Osteocyte (in vitro differentiated cells): ENCODE measurements around the gene CFAP45. TPM values are rescaled to one million over a fixed set of nuclear protein-coding genes. Genes with fewer than 3 reads are reported as not detected.

Source experiments
- DNase-seq: peaks from one replicate; pipeline ENCODE4 v3.0.0; 2021; ENCODE audit warnings: mixed read lengths; ENCODE audit not compliant: unreplicated experiment; ENCODE audit errors: extremely low spot score
- H3K27ac Mint-ChIP-seq: one replicate; pipeline ENCODE4 v1.8.0; 2021; ENCODE audit warnings: mild to moderate bottlenecking, mixed read lengths; ENCODE audit not compliant: unreplicated experiment
- H3K27me3 Mint-ChIP-seq: one replicate; pipeline ENCODE4 v1.8.0; 2021; ENCODE audit warnings: mixed read lengths; ENCODE audit not compliant: unreplicated experiment
- H3K36me3 Mint-ChIP-seq: one replicate; pipeline ENCODE4 v1.8.0; 2021; ENCODE audit warnings: mixed read lengths; ENCODE audit not compliant: unreplicated experiment
- H3K4me1 Mint-ChIP-seq: one replicate; pipeline ENCODE4 v1.8.0; 2021; ENCODE audit warnings: mixed read lengths; ENCODE audit not compliant: unreplicated experiment
- H3K4me3 Mint-ChIP-seq: one replicate; pipeline ENCODE4 v1.8.0; 2021; ENCODE audit warnings: mild to moderate bottlenecking, moderate library complexity, mixed read lengths; ENCODE audit not compliant: unreplicated experiment
- H3K9me3 Mint-ChIP-seq: one replicate; pipeline ENCODE4 v1.8.0; 2021; ENCODE audit warnings: mixed read lengths; ENCODE audit not compliant: unreplicated experiment
- CTCF ChIP-seq: fragments of 200-600 bp; sonication (generic); IDR thresholded peaks from 2 replicates; pipeline ENCODE4 v1.5.0; 2021; ENCODE audit warnings: antibody characterized with exemption, mild to moderate bottlenecking, moderate library complexity
- total RNA-seq: library from RNA; stranded (reverse); gene quantifications from 2 replicates; pipeline ENCODE4 v1.2.1, GENCODE V29; 2021

CFAP45 gene
- total RNA-seq, 1 donor from 2014 or later = 0.83 TPM

DNA sequence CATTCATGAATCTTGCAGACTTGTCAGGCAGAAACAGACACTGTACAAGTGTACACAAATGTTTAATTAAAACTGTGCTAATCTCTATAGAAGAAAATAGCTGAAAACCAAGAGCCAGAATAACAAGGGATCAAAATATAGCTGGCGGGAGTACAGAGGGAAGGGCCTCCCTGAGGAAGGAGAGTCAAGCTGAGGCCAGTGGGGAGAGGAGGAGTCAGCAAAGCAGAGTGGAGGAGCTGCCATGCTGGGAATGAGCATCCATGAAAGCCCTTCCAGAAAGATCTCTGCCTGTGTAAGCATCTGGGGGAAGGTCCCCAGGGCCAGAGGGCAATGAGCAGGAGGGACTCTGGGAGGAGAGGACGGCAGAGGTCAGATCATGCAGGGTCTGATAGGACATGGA lies 58.2 kb downstream of the CFAP45 start:
- Mint-ChIP-seq H3K9me3 (no peaks in the 10 kb centered on the region), H3K27ac (no peak overlapping the region), H3K27me3 (peaks cover 6% of the 10 kb centered on the region), H3K36me3 (no peaks in the 10 kb centered on the region), H3K4me1 (no peaks in the 10 kb centered on the region), H3K4me3 (no peak overlapping the region)
- TF ChIP-seq CTCF = no peak
- DNase-seq = no peak

GRCh38 chr1:159839116-159839849 lies 60.7 kb downstream of the CFAP45 start:
- Mint-ChIP-seq H3K4me1 (no peaks in the 10 kb centered on the region), H3K9me3 (no peaks in the 10 kb centered on the region), H3K36me3 (no peaks in the 10 kb centered on the region), H3K27ac (no peak overlapping the region), H3K27me3 (peaks cover under 1% of the 10 kb centered on the region), H3K4me3 (no peak overlapping the region)
- no peak for TF ChIP-seq CTCF
- no peak for DNase-seq

- Mint-ChIP-seq H3K36me3 (no peaks in the 10 kb centered on the region), H3K9me3 (no peaks in the 10 kb centered on the region), H3K4me1 (no peaks in the 10 kb centered on the region), H3K27ac (no peak overlapping the region), H3K27me3 (no peaks in the 10 kb centered on the region), H3K4me3 (no peak overlapping the region)
- no peak for DNase-seq
- no peak for TF ChIP-seq CTCF
These were observed 61.2 kb downstream of the CFAP45 start for GRCh38 chr1:159838715-159839114.

- Mint-ChIP-seq H3K9me3 (no peaks in the 10 kb centered on the region), H3K27ac (no peak overlapping the region), H3K27me3 (no peaks in the 10 kb centered on the region), H3K4me3 (no peak overlapping the region), H3K4me1 (no peaks in the 10 kb centered on the region), H3K36me3 (no peaks in the 10 kb centered on the region)
- DNase-seq = no peak
- TF ChIP-seq CTCF = no peak
These were observed 64.0 kb downstream of the CFAP45 start for GRCh38 chr1:159835862-159836525.

DNA sequence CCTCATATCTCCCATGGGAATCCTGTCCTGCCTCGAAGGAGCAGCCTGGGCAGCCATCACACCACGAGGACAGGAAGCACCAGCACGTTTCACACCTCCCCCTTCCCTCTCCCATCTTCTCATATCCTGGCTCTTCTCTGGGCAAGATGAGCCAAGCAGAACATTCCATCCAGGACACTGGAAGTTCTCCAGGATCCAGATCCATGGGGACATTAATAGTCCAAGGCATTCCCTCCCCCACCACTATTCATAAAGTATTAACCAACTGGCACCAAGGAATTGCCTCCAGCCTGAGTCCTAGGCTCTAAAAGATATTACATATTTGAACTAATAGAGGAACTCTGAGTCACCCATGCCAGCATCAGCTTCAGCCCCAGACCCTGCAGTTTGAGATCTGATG lies 64.6 kb downstream of the CFAP45 start:
- no peaks in the 10 kb centered on the region for H3K27me3 Mint-ChIP-seq
- no peak overlapping the region for H3K27ac Mint-ChIP-seq

More for the DNA sequence above, 64.6 kb downstream of the CFAP45 start:
- Mint-ChIP-seq H3K4me1 (no peaks in the 10 kb centered on the region), H3K4me3 (no peak overlapping the region), H3K9me3 (no peaks in the 10 kb centered on the region), H3K36me3 (no peaks in the 10 kb centered on the region)
- no peak for DNase-seq
- no peak for TF ChIP-seq CTCF
